GM12878 (cell line): ENCODE measurements around the gene SETD1A. TPM values are rescaled to one million over a fixed set of nuclear protein-coding genes. Genes with fewer than 3 reads are reported as not detected.

Source experiments
- ATAC-seq: fragments of 200-7000 bp; cut with Tn5 transposase; 3 replicates; pipeline ENCODE4 v1.9.1; 2020; ENCODE audit warnings: mild to moderate bottlenecking, moderate library complexity
- BruUV-seq: library from RNA; stranded (reverse); fragments of 400-500 nt; replicated peaks from 2 replicates; lab custom pipeline; 2021; lab: Mats Ljungman, UMichigan
- CTCF ChIA-PET: fragments of 300-600 bp; sonication (Branson Sonifier 250); formaldehyde crosslinking; extraction: SDS; loops from one replicate; lab custom pipeline; 2021; ENCODE audit warnings: inconsistent platforms; lab: Yijun Ruan, JAX
- POLR2A ChIA-PET: fragments of 350-600 bp; formaldehyde crosslinking; extraction: SDS; loops from one replicate; lab custom pipeline; 2021; ENCODE audit warnings: inconsistent platforms; lab: Charles Lee
- RAD21 ChIA-PET: fragments of 300-600 bp; sonication (Branson Sonifier 250); formaldehyde crosslinking; loops from one replicate; lab custom pipeline; 2023; ENCODE audit warnings: antibody characterized with exemption; ENCODE audit not compliant: unreplicated experiment; lab: Charles Lee
- SMC1A ChIA-PET: fragments of 300-600 bp; sonication (Branson Sonifier 250); formaldehyde crosslinking; loops from one replicate; lab custom pipeline; 2023; ENCODE audit not compliant: unreplicated experiment, uncharacterized antibody; lab: Charles Lee
- DNase-seq: peaks from one replicate; pipeline ENCODE4 v3.0.0-alpha.2; 2011; ENCODE audit warnings: low read depth, low spot score
- FAIRE-seq: peaks from 3 replicates; lab custom pipeline; 2011; peaks lifted over from hg19 to GRCh38; lab: Jason Lieb, UNC
- H2AFZ ChIP-seq: 2 replicates; pipeline ENCODE4 v1.6.0; 2011; ENCODE audit warnings: low read depth, low read length, control low read depth; ENCODE audit not compliant: control insufficient read depth
- H3K27ac ChIP-seq: 2 replicates; pipeline ENCODE4 v1.5.1; 2011; ENCODE audit warnings: control low read depth; ENCODE audit not compliant: control insufficient read depth, insufficient read depth
- H3K27me3 ChIP-seq, 2 experiments: replicated peaks in 1 of 2; 2 replicates each; pipeline versions ENCODE4 v1.6.0 to v1.6.1; 2011; ENCODE audit warnings: low read length in 1 of 2; ENCODE audit not compliant: control insufficient read depth in 2 of 2, insufficient read depth in 2 of 2
- H3K36me3 ChIP-seq, 2 experiments: 2 replicates each; pipeline ENCODE4 v1.5.1; 2011; ENCODE audit warnings: low read length in 1 of 2; ENCODE audit not compliant: control insufficient read depth in 2 of 2, insufficient read depth in 2 of 2
- H3K4me1 ChIP-seq: 2 replicates; pipeline ENCODE4 v1.6.1; 2011; ENCODE audit warnings: mild to moderate bottlenecking, low read length, moderate library complexity, mixed read lengths; ENCODE audit not compliant: control insufficient read depth, insufficient read depth
- H3K4me2 ChIP-seq: 2 replicates; pipeline ENCODE4 v1.6.0; 2011; ENCODE audit warnings: control low read depth; ENCODE audit not compliant: control insufficient read depth, insufficient read depth
- H3K4me3 ChIP-seq: fragments of 200-600 bp; sonication (generic); 2 replicates; pipeline ENCODE4 v1.5.1; 2016
- H3K79me2 ChIP-seq: 2 replicates; pipeline ENCODE4 v1.6.0; 2011; ENCODE audit warnings: low read length; ENCODE audit not compliant: control insufficient read depth, insufficient read depth
- H3K9ac ChIP-seq: 2 replicates; pipeline ENCODE4 v1.8.0; 2011; ENCODE audit warnings: low read length, control low read depth, mixed read lengths; ENCODE audit not compliant: control insufficient read depth, insufficient read depth
- H3K9me3 ChIP-seq: replicated peaks from 3 replicates; pipeline ENCODE4 v1.5.1; 2011; ENCODE audit warnings: mild to moderate bottlenecking, low read length; ENCODE audit not compliant: control insufficient read depth, insufficient read depth
- H4K20me1 ChIP-seq: 2 replicates; pipeline ENCODE4 v1.6.0; 2011; ENCODE audit not compliant: control insufficient read depth, insufficient read depth
- BCL11A ChIP-seq: IDR thresholded peaks from 2 replicates; pipeline ENCODE4 v1.6.1; 2011; ENCODE audit warnings: low read depth, low read length
- ESRRA ChIP-seq: IDR thresholded peaks from 2 replicates; pipeline ENCODE4 v1.6.1; 2012; ENCODE audit warnings: mild to moderate bottlenecking, low read length, improper control_type of control experiment
- ETV6 ChIP-seq, 2 experiments: fragments of 450-650 bp in 1 of 2; IDR thresholded peaks in 1 of 2; conservative IDR thresholded peaks in 1 of 2; 2 replicates each; pipeline ENCODE4 v1.6.1; 2014; ENCODE audit warnings: antibody characterized with exemption in 1 of 2, borderline replicate concordance in 1 of 2, low read depth in 1 of 2, mild to moderate bottlenecking in 1 of 2, moderate library complexity in 1 of 2
- FOXM1 ChIP-seq: IDR thresholded peaks from 2 replicates; pipeline ENCODE4 v1.6.1; 2012; ENCODE audit warnings: low read depth, mild to moderate bottlenecking, inconsistent platforms, low read length, moderate library complexity
- HDAC2 ChIP-seq: fragments of 200-600 bp; sonication (generic); IDR thresholded peaks from 2 replicates; pipeline ENCODE4 v1.6.1; 2017
- HDGF ChIP-seq: fragments of 450-650 bp; IDR thresholded peaks from 2 replicates; pipeline ENCODE4 v1.6.1; 2016; ENCODE audit warnings: antibody characterized with exemption
- IRF4 ChIP-seq: IDR thresholded peaks from 2 replicates; pipeline ENCODE4 v1.6.1; 2011; ENCODE audit warnings: low read depth, low read length
- MTA2 ChIP-seq: fragments of 450-650 bp; IDR thresholded peaks from 2 replicates; pipeline ENCODE4 v1.6.1; 2016; ENCODE audit warnings: low read depth, mild to moderate bottlenecking, moderate library complexity
- NFYA ChIP-seq: IDR thresholded peaks from 2 replicates; pipeline ENCODE4 v1.6.1; 2011; ENCODE audit warnings: low read depth, mild to moderate bottlenecking, low read length, improper control_type of control experiment, borderline replicate concordance
- NR2C2 ChIP-seq: IDR thresholded peaks from 2 replicates; pipeline ENCODE4 v1.6.1; 2011; ENCODE audit warnings: borderline replicate concordance, low read depth; ENCODE audit not compliant: control insufficient read depth, insufficient read length
- PAX5 ChIP-seq: IDR thresholded peaks from 2 replicates; pipeline ENCODE4 v1.6.1; 2011; ENCODE audit warnings: low read depth, low read length, borderline replicate concordance
- PML ChIP-seq: IDR thresholded peaks from 2 replicates; pipeline ENCODE4 v1.6.1; 2012; ENCODE audit warnings: low read length, inconsistent platforms
- POLR2AphosphoS5 ChIP-seq: IDR thresholded peaks from 2 replicates; pipeline ENCODE4 v1.6.1; 2011; ENCODE audit warnings: mild to moderate bottlenecking, low read length, inconsistent platforms
- POU2F2 ChIP-seq: IDR thresholded peaks from 3 replicates; pipeline ENCODE4 v1.6.1; 2011; ENCODE audit warnings: low read depth, mild to moderate bottlenecking, low read length, borderline replicate concordance
- PRDM15 ChIP-seq: fragments of 450-650 bp; formaldehyde crosslinking; IDR thresholded peaks from 2 replicates; pipeline ENCODE4 v1.4.0; 2020; ENCODE audit warnings: mild to moderate bottlenecking, moderate library complexity
- SIN3A ChIP-seq: IDR thresholded peaks from 2 replicates; pipeline ENCODE4 v1.6.1; 2012; ENCODE audit warnings: low read depth, low read length, improper control_type of control experiment
- SMAD5 ChIP-seq: IDR thresholded peaks from 2 replicates; pipeline ENCODE4 v1.6.1; 2016; ENCODE audit warnings: antibody characterized with exemption, low read depth
- SREBF2 ChIP-seq: IDR thresholded peaks from 2 replicates; pipeline ENCODE4 v1.6.1; 2012; ENCODE audit warnings: mild to moderate bottlenecking, low read length
- TCF3 ChIP-seq: IDR thresholded peaks from 2 replicates; pipeline ENCODE4 v1.6.1; 2012; ENCODE audit warnings: low read depth, mild to moderate bottlenecking, low read length, borderline replicate concordance; ENCODE audit not compliant: insufficient read depth
- ZNF24 ChIP-seq: fragments of 450-650 bp; IDR thresholded peaks from 2 replicates; pipeline ENCODE4 v1.6.1; 2017; ENCODE audit warnings: antibody characterized with exemption, mild to moderate bottlenecking
- in situ Hi-C: fragments of 300-500 bp; cut with MboI; formaldehyde crosslinking; loops from 9 replicates; pipeline ENCODE4 v1.14.3; 2018; ENCODE audit warnings: mixed read lengths
- intact Hi-C: fragments of 100-400 bp; cut with micrococcal nuclease; formaldehyde crosslinking; loops from one replicate; pipeline ENCODE4 v1.14.2; 2022; ENCODE audit not compliant: unreplicated experiment
- polyA plus RNA-seq, 11 experiments: library from polyadenylated mRNA; depleted of rRNA in 4 of 11; unstranded in 6 of 11; stranded (reverse) in 5 of 11; fragments of >200 nt; fragmentation: Nextera tagmentation in 4 of 11; fragmentation: Illumina TruSeq in 1 of 11; extraction: Ambion mirVana in 4 of 11; extraction: Trizol in 1 of 11; gene quantifications; 1 replicate in 1 of 11; 2 replicates in 10 of 11; pipeline versions ENCODE4 v1.2.1 to v1.2.3, GENCODE V29; 2011 to 2016; ENCODE audit warnings: inconsistent platforms in 2 of 11, missing spikeins in 2 of 11, low read depth in 1 of 11
- total RNA-seq, 4 experiments: library from RNA; depleted of rRNA in 3 of 4; stranded (reverse); fragments of >200 nt in 3 of 4; fragmentation: Illumina TruSeq in 1 of 4; extraction: Trizol in 1 of 4; gene quantifications; 2 replicates each; pipeline versions ENCODE4 v1.2.1 to v1.2.3, GENCODE V29; 2013 to 2021
- TF ChIP-seq, protein P1 (sequence below): fragments of 450-650 bp; IDR thresholded peaks from 2 replicates; pipeline ENCODE4 v1.6.1; 2018; ENCODE audit warnings: borderline replicate concordance, mild to moderate bottlenecking; ENCODE audit not compliant: partially characterized antibody

The SETD1A gene
- total and polyA plus RNA-seq, 10 of the 15 experiments (the other 5 are each of a cell fraction or from before 2014, with no cell fraction given) = 0.02 to 25.9 (median 4.9) TPM

- TF ChIP-seq PRDM15 (CRISPR knock-in tag) (no peak), FOXM1 (no peak), HDAC2 (no peak), ZNF24 (no peak), BCL11A (no peak), POLR2AphosphoS5 (no peak), NFYA (no peak), MTA2 (no peak)
- TF ChIP-seq, all 136 proteins: peak for 0
Observed at GRCh38 chr16:30942426-30942806, 15.1 kb upstream of the SETD1A start (continued).

DNA sequence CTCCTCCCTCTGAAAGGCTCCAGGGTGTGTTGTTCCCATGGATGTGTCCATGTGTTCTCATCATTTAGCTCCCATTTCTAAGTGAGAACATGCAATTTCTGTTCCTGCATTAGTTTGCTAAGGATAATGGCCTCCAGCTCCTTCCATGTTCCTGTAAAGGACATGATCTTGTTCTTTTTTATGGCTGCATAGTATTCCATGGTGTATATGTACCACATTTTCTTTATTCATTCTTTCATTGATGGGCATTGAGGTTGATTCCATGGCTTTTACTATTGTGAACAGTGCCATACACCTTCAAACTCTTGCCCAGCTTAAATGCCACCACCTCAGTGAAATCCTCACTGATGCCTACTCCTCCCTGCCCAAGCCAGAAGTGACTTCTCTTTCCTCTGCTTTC, 13.2 kb upstream of the SETD1A start:
- no peak overlapping the region for H3K4me2 ChIP-seq
- DNase-seq (no peak), FAIRE-seq (no peak), ATAC-seq (no peak)
- H3K9ac ChIP-seq = no peak overlapping the region
- H3K9me3 ChIP-seq = no peaks in the 10 kb centered on the region
- no TSS peak for BruUV-seq
- RAD21 ChIA-PET = interaction anchor here (1.4 kb wide), 1 partner anchor 43 kb away, joined by 5 read pairs; no protein-coding TSS in a partner anchor
- CTCF ChIA-PET = interaction anchor here (1.0 to 5.0 kb wide), 5 partner anchors 10 to 414 kb away, joined by 3 to 60 read pairs (median 4); no protein-coding TSS in a partner anchor
- intact Hi-C loops (no loop called here), in situ Hi-C loops (no loop called here)
- no peaks in the 10 kb centered on the region for H4K20me1 ChIP-seq
- H3K27me3 ChIP-seq = no peaks in the 10 kb centered on the region
- H3K79me2 ChIP-seq = peaks cover 5% of the 10 kb centered on the region
- no peak overlapping the region for H3K4me3 ChIP-seq
- peaks cover 1 to 7% of the 10 kb centered on the region in 2 experiments; a peak in 2 of 4 replicates for H3K36me3 ChIP-seq
- peaks cover 9% of the 10 kb centered on the region for H3K4me1 ChIP-seq
- POLR2A ChIA-PET = interaction anchor here (0.6 kb wide), 1 partner anchor 227 kb away, joined by 6 read pairs; no protein-coding TSS in a partner anchor
- SMC1A ChIA-PET = interaction anchor here (0.7 to 1.2 kb wide), 2 partner anchors 43 to 129 kb away, joined by 3 read pairs; no protein-coding TSS in a partner anchor
- no peak overlapping the region for H3K27ac ChIP-seq
- H2AFZ ChIP-seq = no peak overlapping the region
- TF ChIP-seq PAX5 (no peak), TCF3 (no peak), ETV6 (conservative IDR thresholded peaks at IDR 0.05 in 1 of 2, IDR thresholded peaks at IDR 0.05 in 1 of 2; ENCODE audit: borderline replicate concordance in 1 of 2, low read depth in 1 of 2) (no peak), ESRRA (no peak), SIN3A (no peak), HDGF (no peak), NR2C2 (no peak), SMAD5 (no peak), POU2F2 (no peak), IRF4 (no peak), PML (no peak), SREBF2 (no peak)
- TF ChIP-seq, protein P1, sequence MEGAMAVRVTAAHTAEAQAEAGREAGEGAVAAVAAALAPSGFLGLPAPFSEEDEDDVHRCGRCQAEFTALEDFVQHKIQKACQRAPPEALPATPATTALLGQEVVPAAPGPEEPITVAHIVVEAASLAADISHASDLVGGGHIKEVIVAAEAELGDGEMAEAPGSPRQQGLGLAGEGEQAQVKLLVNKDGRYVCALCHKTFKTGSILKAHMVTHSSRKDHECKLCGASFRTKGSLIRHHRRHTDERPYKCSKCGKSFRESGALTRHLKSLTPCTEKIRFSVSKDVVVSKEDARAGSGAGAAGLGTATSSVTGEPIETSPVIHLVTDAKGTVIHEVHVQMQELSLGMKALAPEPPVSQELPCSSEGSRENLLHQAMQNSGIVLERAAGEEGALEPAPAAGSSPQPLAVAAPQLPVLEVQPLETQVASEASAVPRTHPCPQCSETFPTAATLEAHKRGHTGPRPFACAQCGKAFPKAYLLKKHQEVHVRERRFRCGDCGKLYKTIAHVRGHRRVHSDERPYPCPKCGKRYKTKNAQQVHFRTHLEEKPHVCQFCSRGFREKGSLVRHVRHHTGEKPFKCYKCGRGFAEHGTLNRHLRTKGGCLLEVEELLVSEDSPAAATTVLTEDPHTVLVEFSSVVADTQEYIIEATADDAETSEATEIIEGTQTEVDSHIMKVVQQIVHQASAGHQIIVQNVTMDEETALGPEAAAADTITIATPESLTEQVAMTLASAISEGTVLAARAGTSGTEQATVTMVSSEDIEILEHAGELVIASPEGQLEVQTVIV = no peak
